ENCODE data around the gene ZFYVE27. TPM values are rescaled to one million over a fixed set of nuclear protein-coding genes. Genes with fewer than 3 reads are reported as not detected.

The ZFYVE27 gene
- total RNA-seq, 1 experiment from 2014 or later, result 45.5 TPM

- no peak for DNase-seq (ENCODE audit: low spot score)
Observed at GRCh38 chr10:97768322-97769315, 31.7 kb downstream of the ZFYVE27 start.

GRCh38 chr10:97770255-97770654, 33.3 kb downstream of the ZFYVE27 start:
- DNase-seq (ENCODE audit: low spot score), result no peak

GRCh38 chr10:97771055-97771891, 34.3 kb downstream of the ZFYVE27 start:
- no peak for DNase-seq (ENCODE audit: low spot score)

GRCh38 chr10:97771913-97772823, 35.2 kb downstream of the ZFYVE27 start, which contains the start of gene SFRP5:
Gene SFRP5 (minus strand): TSS chr10:97771999. CDS start chr10:97771833, 166 bp downstream.
- DNase-seq (ENCODE audit: low spot score), result no peak

- no peak for DNase-seq (ENCODE audit: low spot score)
Observed at GRCh38 chr10:97773096-97773495, 36.2 kb downstream of the ZFYVE27 start.

- peak; percentile 45 for DNase-seq (ENCODE audit: low spot score)
Observed at GRCh38 chr10:97774811-97775294, 37.9 kb downstream of the ZFYVE27 start.

GRCh38 chr10:97777143-97777542, 40.2 kb downstream of the ZFYVE27 start:
- DNase-seq (ENCODE audit: low spot score), result no peak

- DNase-seq (ENCODE audit: low spot score), result no peak
Observed at GRCh38 chr10:97778452-97779302, 41.7 kb downstream of the ZFYVE27 start.

- DNase-seq (ENCODE audit: low spot score), result no peak
Observed at GRCh38 chr10:97779492-97779891, 42.6 kb downstream of the ZFYVE27 start.

GRCh38 chr10:97779975-97780374, 43.0 kb downstream of the ZFYVE27 start:
- DNase-seq (ENCODE audit: low spot score), result no peak

GRCh38 chr10:97780841-97781617, 44.1 kb downstream of the ZFYVE27 start:
- no peak for DNase-seq (ENCODE audit: low spot score)

GRCh38 chr10:97781618-97782331, 44.8 kb downstream of the ZFYVE27 start:
- DNase-seq (ENCODE audit: low spot score), result no peak

- DNase-seq (ENCODE audit: low spot score), result no peak
Observed at GRCh38 chr10:97782455-97783228, 45.7 kb downstream of the ZFYVE27 start.

- DNase-seq (ENCODE audit: low spot score), result no peak
Observed at GRCh38 chr10:97784200-97784810, 47.4 kb downstream of the ZFYVE27 start.

- DNase-seq (ENCODE audit: low spot score), result no peak
Observed at GRCh38 chr10:97785231-97785630, 48.3 kb downstream of the ZFYVE27 start.

GRCh38 chr10:97785731-97786130, 48.8 kb downstream of the ZFYVE27 start:
- DNase-seq (ENCODE audit: low spot score), result no peak
